A549 (cell line): ENCODE results near the gene CCDC50. TPM values are rescaled to one million over a fixed set of nuclear protein-coding genes. Genes with fewer than 3 reads are reported as not detected.

Experiments
- ATAC-seq, 2 experiments: fragments of 200-7000 bp in 1 of 2; fragments of >200 bp in 1 of 2; cut with Nextera tagmentation in 1 of 2; cut with Tn5 transposase in 1 of 2; 3 replicates each; pipeline versions ENCODE4 v1.8.0 to v1.9.1; 2018 to 2020; ENCODE audit warnings: mild to moderate bottlenecking in 1 of 2, moderate library complexity in 1 of 2
- CTCF ChIA-PET: fragments of 300-600 bp; sonication (Branson Sonifier 250); formaldehyde crosslinking; extraction: SDS; loops from one replicate; lab custom pipeline; 2021; ENCODE audit warnings: antibody characterized with exemption, inconsistent platforms; lab: Yijun Ruan, JAX
- POLR2A ChIA-PET: fragments of 350-600 bp; formaldehyde crosslinking; extraction: SDS; loops from one replicate; lab custom pipeline; 2021; ENCODE audit warnings: antibody characterized with exemption, inconsistent platforms; lab: Yijun Ruan, JAX
- DNase-seq, 2 experiments: peaks; one replicate each; pipeline versions ENCODE4 v3.0.0 to v3.0.0-alpha.2; 2011 to 2016; ENCODE audit warnings: low read depth in 1 of 2, low spot score in 1 of 2
- FAIRE-seq: peaks from 2 replicates; lab custom pipeline; 2011; peaks lifted over from hg19 to GRCh38; lab: Jason Lieb, UNC
- H3K27ac ChIP-seq, 2 experiments: fragments of >200 bp; sonication (Bioruptor Twin); formaldehyde crosslinking; 3 replicates each; pipeline ENCODE4 v1.5.1; 2016 to 2017
- H3K4me1 ChIP-seq: fragments of >200 bp; sonication (Bioruptor Twin); formaldehyde crosslinking; 3 replicates; pipeline ENCODE4 v1.6.1; 2016
- H3K4me2 ChIP-seq: fragments of >200 bp; sonication (Bioruptor Twin); formaldehyde crosslinking; 3 replicates; pipeline ENCODE4 v1.6.1; 2016
- H3K4me3 ChIP-seq: fragments of >200 bp; sonication (Bioruptor Twin); formaldehyde crosslinking; 3 replicates; pipeline ENCODE4 v1.5.1; 2016
- H3K9me3 ChIP-seq: fragments of >200 bp; sonication (Bioruptor Twin); formaldehyde crosslinking; 3 replicates; pipeline ENCODE4 v1.6.1; 2016
- BHLHE40 ChIP-seq: IDR thresholded peaks from 2 replicates; pipeline ENCODE4 v1.6.1; 2012; ENCODE audit warnings: low read depth, low read length, inconsistent platforms
- CBX2 ChIP-seq: fragments of 200-600 bp; sonication (generic); IDR thresholded peaks from 2 replicates; pipeline ENCODE4 v1.6.1; 2016; ENCODE audit warnings: low read depth, mild to moderate bottlenecking, borderline replicate concordance
- FOSB ChIP-seq: fragments of 250-450 bp; sonication (Bioruptor Pico); IDR thresholded peaks from 2 replicates; pipeline ENCODE4 v1.5.0; 2020; ENCODE audit warnings: mild to moderate bottlenecking, moderate library complexity
- FOSL2 ChIP-seq, 2 experiments: fragments of 450-650 bp in 1 of 2; fragments of >200 bp in 1 of 2; sonication (Bioruptor Twin) in 1 of 2; formaldehyde crosslinking; IDR thresholded peaks; 2 replicates each; pipeline versions ENCODE4 v1.5.0 to v1.6.1; 2016 to 2020; ENCODE audit warnings: mild to moderate bottlenecking in 1 of 2, moderate library complexity in 1 of 2
- HDAC2 ChIP-seq: fragments of 200-600 bp; sonication (generic); IDR thresholded peaks from 2 replicates; pipeline ENCODE4 v1.6.1; 2016
- HEYL ChIP-seq: fragments of 250-450 bp; sonication (Bioruptor Pico); IDR thresholded peaks from 2 replicates; pipeline ENCODE4 v1.8.0; 2021; ENCODE audit warnings: mild to moderate bottlenecking, moderate library complexity
- HOXB5 ChIP-seq: fragments of 250-450 bp; sonication (Bioruptor Pico); IDR thresholded peaks from 2 replicates; pipeline ENCODE4 v1.5.0; 2020; ENCODE audit warnings: mild to moderate bottlenecking, moderate library complexity
- JUNB ChIP-seq: fragments of >200 bp; sonication (Bioruptor Twin); formaldehyde crosslinking; IDR thresholded peaks from 2 replicates; pipeline ENCODE4 v1.6.1; 2016
- MAFK ChIP-seq: fragments of 450-650 bp; IDR thresholded peaks from 2 replicates; pipeline ENCODE4 v1.6.1; 2014; ENCODE audit not compliant: partially characterized antibody
- MYC ChIP-seq: IDR thresholded peaks from 2 replicates; pipeline ENCODE4 v1.6.1; 2012; ENCODE audit warnings: mild to moderate bottlenecking, inconsistent platforms, low read length, improper control_type of control experiment, borderline replicate concordance
- NR3C1 ChIP-seq: fragments of >200 bp; sonication (Bioruptor Twin); formaldehyde crosslinking; IDR thresholded peaks from 3 replicates; pipeline ENCODE4 v1.6.1; 2017
- POLR2A ChIP-seq: IDR thresholded peaks from 2 replicates; pipeline ENCODE4 v1.6.1; 2012; ENCODE audit warnings: mild to moderate bottlenecking, low read length
- POLR2AphosphoS2 ChIP-seq: conservative IDR thresholded peaks from 2 replicates; pipeline ENCODE4 v1.6.1; 2012; ENCODE audit warnings: low read length, improper control_type of control experiment, inconsistent platforms
- RAD21 ChIP-seq, 2 experiments: fragments of >200 bp in 1 of 2; sonication (Bioruptor Twin) in 1 of 2; formaldehyde crosslinking in 1 of 2; IDR thresholded peaks in 1 of 2; conservative IDR thresholded peaks in 1 of 2; 2 replicates in 1 of 2; 3 replicates in 1 of 2; pipeline ENCODE4 v1.6.1; 2012 to 2018; ENCODE audit warnings: inconsistent platforms in 1 of 2
- RFX5 ChIP-seq: fragments of 450-650 bp; IDR thresholded peaks from 2 replicates; pipeline ENCODE4 v1.7.1; 2014; ENCODE audit warnings: antibody characterized with exemption, mild to moderate bottlenecking, moderate library complexity
- SMC3 ChIP-seq: fragments of >200 bp; sonication (Bioruptor Twin); formaldehyde crosslinking; IDR thresholded peaks from 3 replicates; pipeline ENCODE4 v1.6.1; 2018; ENCODE audit warnings: inconsistent platforms
- SREBF2 ChIP-seq: fragments of 450-650 bp; IDR thresholded peaks from 2 replicates; pipeline ENCODE4 v1.6.1; 2014; ENCODE audit warnings: mild to moderate bottlenecking, moderate library complexity
- TP53 ChIP-seq: fragments of 250-450 bp; sonication (Bioruptor Pico); IDR thresholded peaks from 2 replicates; pipeline ENCODE4 v1.5.0; 2021; ENCODE audit warnings: mild to moderate bottlenecking, moderate library complexity
- ZC3H11A ChIP-seq: fragments of 450-650 bp; IDR thresholded peaks from 2 replicates; pipeline ENCODE4 v1.6.1; 2014; ENCODE audit warnings: antibody characterized with exemption, mild to moderate bottlenecking
- ZFP36 ChIP-seq: fragments of 450-650 bp; IDR thresholded peaks from 2 replicates; pipeline ENCODE4 v1.6.1; 2014; ENCODE audit warnings: borderline replicate concordance; ENCODE audit not compliant: partially characterized antibody
- ZSCAN20 ChIP-seq: fragments of 250-450 bp; sonication (Bioruptor Pico); IDR thresholded peaks from 2 replicates; pipeline ENCODE4 v1.8.0; 2022; ENCODE audit warnings: mild to moderate bottlenecking, moderate library complexity
- WGBS: methylation state at CpG from one replicate; pipeline ENCODE4 v1.1.6; 2017; ENCODE audit errors: missing lambda C conversion rate; 5-methylcytosine and 5-hydroxymethylcytosine counted together
- polyA plus RNA-seq, 4 experiments: library from polyadenylated mRNA; depleted of rRNA in 3 of 4; stranded (reverse); fragments of >200 nt; fragmentation: RNase III in 1 of 4; extraction: RNeasy Plus Mini Kit Qiagen cat#74134 plus additional on column Dnase treatment in 1 of 4; gene quantifications; 2 replicates in 3 of 4; 3 replicates in 1 of 4; pipeline ENCODE4 v1.2.3, GENCODE V29; 2011 to 2017
- TF ChIP-seq, protein P1 (sequence below): fragments of >200 bp; sonication (Bioruptor Twin); formaldehyde crosslinking; IDR thresholded peaks from 2 replicates; pipeline ENCODE4 v1.6.1; 2016
- TF ChIP-seq, protein P2 (sequence below): IDR thresholded peaks from 2 replicates; pipeline ENCODE4 v1.6.1; 2012

CCDC50 gene
- polyA plus RNA-seq, 2 of the 4 experiments (the other 2 are of a cell fraction): 20.1 to 43.8 TPM

DNA sequence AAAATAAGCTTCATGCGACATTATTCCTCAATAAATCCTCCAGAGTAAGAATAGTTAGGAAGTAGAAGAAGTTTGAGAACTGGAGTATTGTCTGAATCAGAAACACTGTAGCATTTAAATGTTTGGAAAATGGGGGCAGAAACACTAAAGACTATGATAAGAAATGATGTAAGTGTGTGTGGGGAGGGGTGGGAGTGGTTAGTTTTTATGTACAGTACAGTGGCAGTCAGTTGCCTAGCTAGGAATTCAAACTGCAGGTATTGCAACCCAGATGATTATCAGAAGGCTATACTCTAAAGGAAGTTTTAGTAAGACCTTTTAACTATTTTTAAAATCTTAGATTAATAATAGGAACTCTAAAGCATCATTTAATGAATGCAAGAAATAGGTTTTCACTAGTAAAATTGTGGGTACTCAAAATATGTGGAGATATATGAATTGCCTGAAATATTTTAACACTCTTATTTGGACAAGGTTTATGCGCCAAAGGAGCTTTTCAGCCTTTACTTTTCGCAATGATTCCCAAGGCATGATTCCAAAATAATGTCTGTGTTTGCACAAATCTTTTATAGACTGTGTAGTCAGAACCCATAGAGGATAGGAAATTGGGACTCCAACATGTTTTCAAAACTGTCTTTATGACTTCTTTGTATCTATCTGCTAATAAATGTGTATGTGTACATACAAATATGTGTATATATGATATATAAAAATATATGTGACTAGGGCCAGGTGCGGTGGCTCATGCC, 8.0 kb upstream of the CCDC50 start:
- no peaks in the 10 kb centered on the region for H3K9me3 ChIP-seq
- no peak overlapping the region for H3K4me3 ChIP-seq
- DNase-seq: no peak
- TF ChIP-seq HEYL (CRISPR knock-in tag): no peak
- TF ChIP-seq SREBF2: no peak
- no peak for TF ChIP-seq MYC
- no peak for TF ChIP-seq POLR2AphosphoS2
- TF ChIP-seq TP53 (CRISPR knock-in tag): no peak
- POLR2A ChIA-PET: no interaction called here
- no peak for FAIRE-seq
- H3K4me1 ChIP-seq: no peaks in the 10 kb centered on the region
- WGBS: 81% methylated on average over 4 of the region's 4 CpGs
- no peak for ATAC-seq
- H3K4me2 ChIP-seq: no peak overlapping the region
- no peak overlapping the region for H3K27ac ChIP-seq
- CTCF ChIA-PET: no interaction called here

DNA sequence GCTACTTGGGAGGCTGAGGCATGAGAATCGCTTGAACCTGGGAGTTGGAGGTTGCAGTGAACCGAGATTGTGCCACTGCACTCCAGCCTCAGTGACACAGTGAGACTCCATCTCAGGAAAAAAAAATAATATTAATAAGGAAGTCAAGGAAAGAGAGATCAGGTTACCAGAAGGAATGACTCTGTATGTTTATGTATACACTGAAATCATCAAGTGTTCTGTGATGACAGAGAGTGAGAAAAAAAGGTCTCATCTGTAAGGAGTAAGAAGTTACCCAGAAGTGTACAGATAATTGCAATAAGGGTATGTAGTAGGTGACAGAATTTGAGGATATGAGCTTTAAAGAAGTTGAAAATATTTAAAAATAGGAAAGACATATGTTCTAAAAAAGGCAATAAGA, 4.3 kb upstream of the CCDC50 start:
- CTCF ChIA-PET: interaction anchor here (1.5 kb wide), 1 partner anchor 66 kb away, joined by 3 read pairs; no protein-coding TSS in a partner anchor
- H3K4me1 ChIP-seq: 0 out of 3 replicates have a peak, but pooled peaks cover 6% of the 10 kb centered on the region

DNA sequence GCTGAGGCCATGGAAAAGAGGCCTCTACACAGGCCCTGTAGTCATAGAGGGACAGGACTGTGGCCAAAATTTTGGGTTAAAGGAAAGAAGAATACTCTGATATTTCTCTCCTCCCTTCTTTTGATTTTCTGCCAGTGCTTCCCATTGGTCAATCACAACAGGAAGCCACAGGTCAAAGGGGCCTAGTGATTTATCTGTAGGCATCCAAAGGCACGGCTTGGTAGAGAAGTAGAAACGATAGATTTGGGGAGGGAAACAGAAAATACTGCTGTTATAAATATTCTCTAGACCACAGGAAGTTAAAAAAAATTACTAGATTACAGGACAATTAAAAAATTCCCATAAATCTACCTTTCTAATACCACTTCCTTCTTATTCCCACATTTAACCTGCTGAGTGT, 1.7 kb upstream of the CCDC50 start:
- H3K9me3 ChIP-seq: no peaks in the 10 kb centered on the region
- H3K4me3 ChIP-seq: no peak overlapping the region
- CTCF ChIA-PET: no interaction called here
- TF ChIP-seq HOXB5 (CRISPR knock-in tag): no peak
- no peak for TF ChIP-seq NR3C1
- TF ChIP-seq FOSL2 (IDR thresholded peaks at IDR 0.05): no peak
- no peak for TF ChIP-seq FOSL2 (CRISPR knock-in tag; IDR thresholded peaks at IDR 0.05)
- TF ChIP-seq, protein P1, sequence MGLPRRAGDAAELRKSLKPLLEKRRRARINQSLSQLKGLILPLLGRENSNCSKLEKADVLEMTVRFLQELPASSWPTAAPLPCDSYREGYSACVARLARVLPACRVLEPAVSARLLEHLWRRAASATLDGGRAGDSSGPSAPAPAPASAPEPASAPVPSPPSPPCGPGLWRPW: no peak
- no peak for TF ChIP-seq JUNB
- no peak for TF ChIP-seq FOSB
- TF ChIP-seq HEYL (CRISPR knock-in tag): no peak
- TF ChIP-seq, protein P2, sequence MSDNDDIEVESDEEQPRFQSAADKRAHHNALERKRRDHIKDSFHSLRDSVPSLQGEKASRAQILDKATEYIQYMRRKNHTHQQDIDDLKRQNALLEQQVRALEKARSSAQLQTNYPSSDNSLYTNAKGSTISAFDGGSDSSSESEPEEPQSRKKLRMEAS: no peak
- TF ChIP-seq RFX5: no peak
- TF ChIP-seq, all 56 proteins: peak for 0
- Histone ChIP-seq H3K4me2 (no peak overlapping the region), H3K27ac (no peak overlapping the region), H3K4me1 (peaks cover 23% of the 10 kb centered on the region)
- FAIRE-seq (no peak), DNase-seq (no peak), ATAC-seq (no peak)
- 91% methylated on average over 2 of the region's 2 CpGs for WGBS
- POLR2A ChIA-PET: no interaction called here

More for the DNA sequence above, 4.3 kb upstream of the CCDC50 start:
- no peak for ATAC-seq
- no peaks in the 10 kb centered on the region for H3K9me3 ChIP-seq
- DNase-seq: no peak
- WGBS: 85% methylated on average over 2 of the region's 2 CpGs
- no peak overlapping the region for H3K4me3 ChIP-seq
- POLR2A ChIA-PET: no interaction called here
- no peak overlapping the region for H3K4me2 ChIP-seq
- no peak for TF ChIP-seq POLR2AphosphoS2
- TF ChIP-seq JUNB: no peak
- TF ChIP-seq ZC3H11A: no peak
- TF ChIP-seq FOSB: no peak
- TF ChIP-seq, protein P1: no peak
- TF ChIP-seq RAD21 (conservative IDR thresholded peaks at IDR 0.05 in 1 of 2, IDR thresholded peaks at IDR 0.05 in 1 of 2): no peak
- no peak for TF ChIP-seq HDAC2
- TF ChIP-seq ZFP36: no peak
- TF ChIP-seq SMC3: no peak
- no peak for TF ChIP-seq POLR2A
- TF ChIP-seq MAFK: no peak
- no peak for TF ChIP-seq BHLHE40
- TF ChIP-seq ZSCAN20 (CRISPR knock-in tag): no peak
- TF ChIP-seq RFX5: no peak
- no peak for TF ChIP-seq CBX2
- no peak for TF ChIP-seq HEYL (CRISPR knock-in tag)
- TF ChIP-seq SREBF2: no peak
- TF ChIP-seq, all 56 proteins: peak for 0
- FAIRE-seq: no peak
- H3K27ac ChIP-seq: no peak overlapping the region
